ENCODE results near the gene XRCC5.

The XRCC5 gene

GRCh38 chr2:216236486-216236885 lies 127.3 kb downstream of the XRCC5 start:
- DNase-seq = no peak

DNA sequence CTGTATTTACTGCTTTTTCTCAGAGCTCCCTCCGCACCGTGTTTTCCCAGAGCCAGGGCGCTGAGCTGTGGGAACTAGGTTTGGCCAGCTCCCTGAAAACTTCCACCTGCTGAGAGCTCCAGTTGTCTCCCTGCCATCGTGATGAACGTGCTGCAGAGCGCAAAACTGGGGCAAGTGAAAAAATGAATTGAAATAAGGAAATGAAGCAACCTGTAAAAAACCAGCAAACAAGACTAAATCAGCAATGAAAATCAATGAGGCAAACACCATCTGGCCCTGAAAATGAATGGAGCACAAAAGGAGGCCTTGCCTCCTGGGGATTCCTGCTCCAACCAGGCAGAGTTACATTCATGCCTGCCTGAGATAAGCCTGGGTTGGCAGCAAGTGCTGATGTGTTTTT lies 133.2 kb downstream of the XRCC5 start:
- DNase-seq = no peak

DNA sequence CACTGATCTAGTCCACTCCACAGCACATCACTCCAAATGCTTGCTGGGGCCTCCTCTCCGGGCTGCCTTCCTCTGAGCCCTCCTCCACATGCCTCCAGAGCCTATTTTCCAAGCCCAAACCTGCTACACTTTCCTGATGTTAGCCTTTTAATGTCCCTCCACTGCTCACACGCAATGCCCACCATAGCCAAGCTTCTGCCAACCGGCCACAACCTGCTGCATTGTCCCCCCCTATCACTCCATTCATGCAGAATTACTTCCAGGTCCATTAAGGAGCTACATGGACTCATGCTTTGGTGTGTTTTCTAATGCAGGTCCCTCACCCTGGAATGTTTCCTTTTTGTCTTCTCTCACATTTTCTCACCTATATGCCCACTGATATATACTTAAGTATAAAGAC lies 133.9 kb downstream of the XRCC5 start:
- DNase-seq = no peak

GRCh38 chr2:216245391-216245975 lies 136.3 kb downstream of the XRCC5 start:
- DNase-seq = no peak

- no peak for DNase-seq
Measured at GRCh38 chr2:216246766-216247165, 137.6 kb downstream of the XRCC5 start.
